Gastrocnemius medialis (tissue), 4 donors: ENCODE results near the gene OTULIN. TPM values are rescaled to one million over a fixed set of nuclear protein-coding genes. Genes with fewer than 3 reads are reported as not detected.

Source experiments
- ATAC-seq, 2 donors: fragments of 150-250 bp; one replicate each; pipeline ENCODE4 v1.9.1; 2016
- DNase-seq, 2 donors: peaks; one replicate each; pipeline ENCODE4 v3.0.0-alpha.2; 2019
- H3K27ac ChIP-seq, 4 donors: fragments of 200-600 bp; sonication (generic); 1 replicate in 1 of 4; 2 replicates in 3 of 4; pipeline ENCODE4 v1.5.1; 2016 to 2018; ENCODE audit warnings: mild to moderate bottlenecking in 2 of 4, moderate library complexity in 1 of 4
- H3K27me3 ChIP-seq, 3 donors: fragments of 200-600 bp; sonication (generic) in 2 of 3; 1 replicate in 1 of 3; 2 replicates in 2 of 3; pipeline versions ENCODE4 v1.5.1 to v1.6.0; 2016 to 2019; ENCODE audit warnings: mild to moderate bottlenecking in 1 of 3, moderate library complexity in 1 of 3
- H3K36me3 ChIP-seq, 2 donors: fragments of 200-600 bp; sonication (generic) in 1 of 2; one replicate each; pipeline ENCODE4 v1.5.1; 2017 to 2018
- H3K4me1 ChIP-seq, 2 donors: fragments of 200-600 bp; sonication (generic) in 1 of 2; one replicate each; pipeline ENCODE4 v1.5.1; 2016 to 2017; ENCODE audit warnings: mild to moderate bottlenecking in 2 of 2
- H3K4me3 ChIP-seq, 4 donors: fragments of 200-600 bp; sonication (generic) in 3 of 4; 1 replicate in 1 of 4; 2 replicates in 3 of 4; pipeline ENCODE4 v1.5.1; 2016 to 2019; ENCODE audit warnings: mild to moderate bottlenecking in 2 of 4
- H3K9me3 ChIP-seq, 3 donors: fragments of 200-600 bp; sonication (generic) in 2 of 3; 1 replicate in 1 of 3; 2 replicates in 2 of 3; pipeline ENCODE4 v1.5.1; 2016 to 2019
- POLR2A ChIP-seq, 2 donors: fragments of 450-650 bp; IDR thresholded peaks; one replicate each; pipeline ENCODE4 v1.6.1; 2017; ENCODE audit warnings: antibody characterized with exemption in 2 of 2, mild to moderate bottlenecking in 2 of 2, moderate library complexity in 2 of 2
- in situ Hi-C, 4 donors: fragments of 200-750 bp; cut with MboI; loops; one replicate each; pipeline versions ENCODE4 v1.15.0 to v1.8.0; 2017; ENCODE audit warnings: low sequenced_read_pairs in 4 of 4
- intact Hi-C: fragments of 100-400 bp; cut with DNase I; formaldehyde crosslinking; loops from one replicate; pipeline ENCODE4 v1.15.1; 2023; ENCODE audit warnings: low total_unique reads
- total RNA-seq, 4 donors: library from RNA; depleted of rRNA; stranded (reverse); fragments of >200 nt; gene quantifications; one replicate each; pipeline versions ENCODE4 v1.1.0 to v1.2.3, GENCODE V29; 2016
- TF ChIP-seq, protein P1 (sequence below), 5 experiments: fragments of 450-650 bp in 3 of 5; fragments of 200-600 bp in 2 of 5; sonication (generic) in 2 of 5; IDR thresholded peaks in 4 of 5; conservative IDR thresholded peaks in 1 of 5; 1 replicate in 4 of 5; 2 replicates in 1 of 5; pipeline ENCODE4 v1.5.1; 2016 to 2019; ENCODE audit warnings: antibody characterized with exemption in 5 of 5, mild to moderate bottlenecking in 3 of 5, moderate library complexity in 3 of 5

OTULIN gene
- total RNA-seq, 4 donors from 2014 or later, result 15.1 to 28.3 (median 20.2) TPM

DNA sequence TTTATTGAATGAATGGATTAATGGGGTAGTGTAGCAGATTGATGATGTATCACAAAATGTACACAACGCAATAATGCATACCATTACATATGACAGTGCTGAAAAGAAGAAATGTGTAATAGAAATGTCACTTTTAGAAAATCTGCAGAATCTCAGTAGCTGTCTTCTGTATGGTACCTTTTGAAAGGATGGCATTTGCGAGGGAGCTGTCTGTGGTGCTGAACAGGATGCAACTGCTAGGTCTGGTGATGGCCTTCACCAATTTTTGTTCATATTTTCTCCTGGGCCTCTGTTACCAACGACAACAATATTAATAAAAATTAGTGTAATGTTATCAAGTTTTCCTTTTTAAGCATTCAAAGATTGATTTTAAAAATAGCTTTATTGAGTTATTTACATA lies 36.2 kb upstream of the OTULIN start:
- Histone ChIP-seq H3K27ac (no peak overlapping the region), H3K36me3 (no peaks in the 10 kb centered on the region), H3K4me1 (no peaks in the 10 kb centered on the region), H3K9me3 (no peaks in the 10 kb centered on the region), H3K27me3 (no peaks in the 10 kb centered on the region), H3K4me3 (no peak overlapping the region)
- intact Hi-C loops (no loop called here), in situ Hi-C loops (loop anchor here in 3 of 4 donors (25.0 kb wide), 2 partner anchors 266 to 641 kb away; no protein-coding TSS in a partner anchor)
- TF ChIP-seq, protein P1, sequence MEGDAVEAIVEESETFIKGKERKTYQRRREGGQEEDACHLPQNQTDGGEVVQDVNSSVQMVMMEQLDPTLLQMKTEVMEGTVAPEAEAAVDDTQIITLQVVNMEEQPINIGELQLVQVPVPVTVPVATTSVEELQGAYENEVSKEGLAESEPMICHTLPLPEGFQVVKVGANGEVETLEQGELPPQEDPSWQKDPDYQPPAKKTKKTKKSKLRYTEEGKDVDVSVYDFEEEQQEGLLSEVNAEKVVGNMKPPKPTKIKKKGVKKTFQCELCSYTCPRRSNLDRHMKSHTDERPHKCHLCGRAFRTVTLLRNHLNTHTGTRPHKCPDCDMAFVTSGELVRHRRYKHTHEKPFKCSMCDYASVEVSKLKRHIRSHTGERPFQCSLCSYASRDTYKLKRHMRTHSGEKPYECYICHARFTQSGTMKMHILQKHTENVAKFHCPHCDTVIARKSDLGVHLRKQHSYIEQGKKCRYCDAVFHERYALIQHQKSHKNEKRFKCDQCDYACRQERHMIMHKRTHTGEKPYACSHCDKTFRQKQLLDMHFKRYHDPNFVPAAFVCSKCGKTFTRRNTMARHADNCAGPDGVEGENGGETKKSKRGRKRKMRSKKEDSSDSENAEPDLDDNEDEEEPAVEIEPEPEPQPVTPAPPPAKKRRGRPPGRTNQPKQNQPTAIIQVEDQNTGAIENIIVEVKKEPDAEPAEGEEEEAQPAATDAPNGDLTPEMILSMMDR (IDR thresholded peaks at IDR 0.05 in 4 of 5, conservative IDR thresholded peaks at IDR 0.05 in 1 of 5), result no peak
- no peak for TF ChIP-seq POLR2A (IDR thresholded peaks at IDR 0.05)
- ATAC-seq, result no peak
- DNase-seq, result no peak

DNA sequence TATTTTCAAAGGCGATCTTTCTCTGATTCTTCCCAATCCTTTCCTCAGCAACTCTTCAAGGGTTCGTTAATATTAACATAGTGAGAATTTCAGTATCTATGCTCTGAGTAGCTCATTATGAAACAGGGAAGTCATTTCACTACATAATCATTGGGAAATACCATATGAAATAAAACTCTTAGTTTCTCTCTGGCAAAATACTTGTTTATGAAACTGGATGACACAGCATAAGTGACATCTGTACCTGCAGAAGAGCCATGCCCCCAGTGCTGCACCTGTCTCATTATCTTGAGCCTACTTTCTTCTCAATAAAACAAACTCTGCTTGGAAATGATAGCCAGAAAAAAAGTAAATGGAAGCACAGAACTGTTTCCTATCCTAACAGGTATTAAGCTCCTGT lies 33.8 kb upstream of the OTULIN start:
- TF ChIP-seq, protein P1 (IDR thresholded peaks at IDR 0.05 in 4 of 5, conservative IDR thresholded peaks at IDR 0.05 in 1 of 5), result no peak
- TF ChIP-seq POLR2A (IDR thresholded peaks at IDR 0.05), result no peak
- Histone ChIP-seq H3K9me3 (no peaks in the 10 kb centered on the region), H3K4me3 (no peak overlapping the region), H3K36me3 (no peaks in the 10 kb centered on the region), H3K4me1 (no peaks in the 10 kb centered on the region), H3K27ac (no peak overlapping the region), H3K27me3 (no peaks in the 10 kb centered on the region)
- DNase-seq, result no peak
- intact Hi-C loops (no loop called here), in situ Hi-C loops (loop anchor here (10.0 to 25.0 kb wide), 3 partner anchors 268 to 646 kb away; no protein-coding TSS in a partner anchor)
- no peak for ATAC-seq

- H3K27ac ChIP-seq, result no peak overlapping the region
- no peaks in the 10 kb centered on the region for H3K4me1 ChIP-seq
- no peaks in the 10 kb centered on the region for H3K36me3 ChIP-seq
- in situ Hi-C loops (loop anchor here (10.0 to 25.0 kb wide), 3 partner anchors 273 to 651 kb away; no protein-coding TSS in a partner anchor), intact Hi-C loops (no loop called here)
- no peaks in the 10 kb centered on the region for H3K9me3 ChIP-seq
- TF ChIP-seq, protein P1 (IDR thresholded peaks at IDR 0.05 in 4 of 5, conservative IDR thresholded peaks at IDR 0.05 in 1 of 5), result no peak
- TF ChIP-seq POLR2A (IDR thresholded peaks at IDR 0.05), result no peak
- no peak for ATAC-seq
- no peak overlapping the region for H3K4me3 ChIP-seq
- no peak for DNase-seq
- H3K27me3 ChIP-seq, result no peaks in the 10 kb centered on the region
Observed at GRCh38 chr5:14635656-14636055, 28.9 kb upstream of the OTULIN start.

DNA sequence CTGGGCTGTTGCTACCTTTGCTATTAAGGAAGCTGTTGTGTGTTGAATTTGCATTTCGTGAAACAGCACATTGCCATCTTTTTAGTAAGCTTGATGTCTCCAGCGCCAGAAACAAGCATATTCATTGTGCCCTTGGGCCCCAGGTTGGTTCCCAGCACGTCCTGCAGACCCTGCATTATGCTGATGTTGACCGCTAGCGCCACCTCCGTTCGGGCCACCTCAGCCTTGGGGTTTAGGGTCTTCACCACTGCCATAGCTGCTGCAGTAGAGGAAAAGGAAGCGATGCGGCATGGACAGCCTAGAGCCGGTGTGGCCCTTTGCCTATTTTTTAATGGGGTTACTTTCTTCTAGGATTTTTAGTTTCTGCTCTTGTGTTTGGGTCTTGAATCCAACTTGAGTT lies 23.8 kb upstream of the OTULIN start:
- Histone ChIP-seq H3K36me3 (no peaks in the 10 kb centered on the region), H3K4me1 (no peaks in the 10 kb centered on the region), H3K27ac (no peak overlapping the region), H3K27me3 (no peaks in the 10 kb centered on the region), H3K9me3 (no peaks in the 10 kb centered on the region), H3K4me3 (no peak overlapping the region)
- TF ChIP-seq, protein P1 (IDR thresholded peaks at IDR 0.05 in 4 of 5, conservative IDR thresholded peaks at IDR 0.05 in 1 of 5), result no peak
- TF ChIP-seq POLR2A (IDR thresholded peaks at IDR 0.05), result no peak
- ATAC-seq (no peak), DNase-seq (no peak)
- intact Hi-C loops, result loop anchor here (5.0 to 10.0 kb wide), 2 partner anchors 146 to 523 kb away; no protein-coding TSS in a partner anchor
- in situ Hi-C loops, result loop anchor here in 3 of 4 donors (10.0 to 25.0 kb wide), 3 partner anchors 278 to 653 kb away; no protein-coding TSS in a partner anchor
